HepG2 (cell line): ENCODE data around the gene KPNB1. TPM values are rescaled to one million over a fixed set of nuclear protein-coding genes. Genes with fewer than 3 reads are reported as not detected.

ENCODE experiments used
- ARNTL ChIP-seq: sonication (generic); formaldehyde crosslinking; IDR thresholded peaks from 2 replicates; pipeline ENCODE4 v1.4.0; 2020; ENCODE audit warnings: mild to moderate bottlenecking, missing genetic modification reagents
- BRCA1 ChIP-seq: sonication (generic); formaldehyde crosslinking; IDR thresholded peaks from 2 replicates; pipeline ENCODE4 v1.4.0; 2020; ENCODE audit warnings: missing genetic modification reagents
- CERS6 ChIP-seq: sonication (generic); formaldehyde crosslinking; IDR thresholded peaks from 2 replicates; pipeline ENCODE4 v1.5.0; 2020; ENCODE audit warnings: missing genetic modification reagents
- GABPB1 ChIP-seq: IDR thresholded peaks from 2 replicates; pipeline ENCODE4 v1.6.1; 2016; ENCODE audit warnings: mild to moderate bottlenecking, missing genetic modification reagents, moderate library complexity, missing compliant biosample characterization
- KMT2A ChIP-seq: sonication (generic); formaldehyde crosslinking; IDR thresholded peaks from 2 replicates; pipeline ENCODE4 v1.4.0; 2020; ENCODE audit warnings: missing genetic modification reagents
- RBFOX2 ChIP-seq: fragments of 200-400 bp; formaldehyde crosslinking; IDR thresholded peaks from 2 replicates; pipeline ENCODE4 v1.6.1; 2017; ENCODE audit warnings: low read depth, mild to moderate bottlenecking, low read length
- SMC3 ChIP-seq: IDR thresholded peaks from 2 replicates; pipeline ENCODE4 v1.6.1; 2011; ENCODE audit warnings: low read length, improper control_type of control experiment
- SRY ChIP-seq: sonication (generic); formaldehyde crosslinking; IDR thresholded peaks from 2 replicates; pipeline ENCODE4 v1.8.0; 2022; ENCODE audit warnings: mild to moderate bottlenecking, missing genetic modification reagents
- USF2 ChIP-seq, 2 experiments: sonication (generic) in 1 of 2; formaldehyde crosslinking in 1 of 2; IDR thresholded peaks; 2 replicates each; pipeline versions ENCODE4 v1.5.1 to v1.6.1; 2011 to 2020; ENCODE audit warnings: borderline replicate concordance in 1 of 2, low read depth in 1 of 2, low read length in 1 of 2, mild to moderate bottlenecking in 1 of 2, missing genetic modification reagents in 1 of 2, moderate library complexity in 1 of 2
- ZHX2 ChIP-seq, 2 experiments: sonication (generic) in 1 of 2; formaldehyde crosslinking in 1 of 2; IDR thresholded peaks; 2 replicates each; pipeline versions ENCODE4 v1.6.1 to v1.9.0; 2014 to 2022; ENCODE audit warnings: antibody characterized with exemption in 1 of 2, borderline replicate concordance in 1 of 2, inconsistent platforms in 1 of 2, low read depth in 1 of 2, missing genetic modification reagents in 1 of 2
- ZNF263 ChIP-seq: sonication (generic); formaldehyde crosslinking; IDR thresholded peaks from 2 replicates; pipeline ENCODE4 v1.4.0; 2020; ENCODE audit warnings: missing genetic modification reagents
- ZNF280B ChIP-seq: sonication (generic); formaldehyde crosslinking; IDR thresholded peaks from 2 replicates; pipeline ENCODE4 v1.5.0; 2020; ENCODE audit warnings: missing genetic modification reagents, mild to moderate bottlenecking, borderline replicate concordance
- ZNF329 ChIP-seq: sonication (generic); formaldehyde crosslinking; IDR thresholded peaks from 2 replicates; pipeline ENCODE4 v1.9.0; 2021; ENCODE audit warnings: low read depth, mild to moderate bottlenecking, missing genetic modification reagents
- ZNF337 ChIP-seq: sonication (generic); formaldehyde crosslinking; IDR thresholded peaks from 2 replicates; pipeline ENCODE4 v1.5.1; 2020; ENCODE audit warnings: missing genetic modification reagents, low read depth, mild to moderate bottlenecking, borderline replicate concordance
- ZNF446 ChIP-seq: sonication (generic); formaldehyde crosslinking; IDR thresholded peaks from 2 replicates; pipeline ENCODE4 v1.5.0; 2020; ENCODE audit warnings: mild to moderate bottlenecking, missing genetic modification reagents
- ZNF552 ChIP-seq: sonication (generic); formaldehyde crosslinking; IDR thresholded peaks from 2 replicates; pipeline ENCODE4 v1.9.0; 2022; ENCODE audit warnings: missing genetic modification reagents, mild to moderate bottlenecking, borderline replicate concordance
- ZNF761 ChIP-seq: sonication (generic); formaldehyde crosslinking; conservative IDR thresholded peaks from 2 replicates; pipeline ENCODE4 v1.4.0; 2020; ENCODE audit warnings: mild to moderate bottlenecking, missing genetic modification reagents
- polyA plus RNA-seq, 8 experiments: library from polyadenylated mRNA; depleted of rRNA in 3 of 8; stranded (reverse) in 7 of 8; unstranded in 1 of 8; fragments of >200 nt; fragmentation: Illumina TruSeq in 4 of 8; extraction: Trizol in 4 of 8; gene quantifications; 2 replicates each; pipeline versions ENCODE4 v1.2.1 to v1.2.3, GENCODE V29; 2011 to 2016; ENCODE audit warnings: low read depth in 4 of 8, missing spikeins in 1 of 8, mixed read lengths in 1 of 8; ENCODE audit not compliant: insufficient read depth in 1 of 8
- total RNA-seq, 5 experiments: library from RNA; depleted of rRNA; stranded (reverse); fragments of >200 nt; fragmentation: Illumina TruSeq; extraction: Trizol; gene quantifications; 2 replicates each; pipeline ENCODE4 v1.2.3, GENCODE V29; 2016; ENCODE audit warnings: low read depth in 1 of 5

KPNB1 gene
- total and polyA plus RNA-seq, 2 of the 13 experiments (the other 11 are each of a cell fraction or from before 2014, with no cell fraction given): 164 to 424 TPM

- peak; percentile 81 for TF ChIP-seq ZHX2 (IDR thresholded peaks at IDR 0.05; ENCODE audit: low read depth)
- TF ChIP-seq ZHX2 (CRISPR knock-in tag; IDR thresholded peaks at IDR 0.05; ENCODE audit: borderline replicate concordance): peak; percentile 84
- 0 out of 2 replicates have a peak, but pooled peaks have one; percentile 26 for TF ChIP-seq BRCA1 (CRISPR knock-in tag)
- TF ChIP-seq USF2 (IDR thresholded peaks at IDR 0.05; ENCODE audit: low read depth, low read length): no peak
- TF ChIP-seq USF2 (CRISPR knock-in tag; IDR thresholded peaks at IDR 0.05; ENCODE audit: borderline replicate concordance): peak; percentile 76
- peak; percentile 86 for TF ChIP-seq ARNTL (CRISPR knock-in tag)
- TF ChIP-seq RBFOX2: peak; percentile 93
- no peak; the same call in 1 of the 2 replicates for TF ChIP-seq ZNF329
- TF ChIP-seq SRY (CRISPR knock-in tag): no peak; the same call in 1 of the 2 replicates
- peak; percentile 94 for TF ChIP-seq GABPB1 (CRISPR knock-in tag)
- no peak for TF ChIP-seq SMC3
- TF ChIP-seq ZNF263 (CRISPR knock-in tag): peak; percentile 68
- peak; percentile 95 for TF ChIP-seq ZNF446 (CRISPR knock-in tag)
- peak; percentile 63; the same call in 1 of the 2 replicates for TF ChIP-seq ZNF280B (CRISPR knock-in tag)
- no peak for TF ChIP-seq ZNF337 (CRISPR knock-in tag)
- peak; percentile 92 for TF ChIP-seq KMT2A (CRISPR knock-in tag)
- TF ChIP-seq ZNF761 (CRISPR knock-in tag): peak; percentile 92
- peak; percentile 21; the same call in 1 of the 2 replicates for TF ChIP-seq ZNF552 (CRISPR knock-in tag)
- TF ChIP-seq CERS6: no peak
Observed at GRCh38 chr17:47649153-47649971, at the start of gene KPNB1 (continued).
